Sigmoid colon (tissue), 4 donors: ENCODE data around the gene FBXO17.

ENCODE experiments used
- CTCF ChIP-seq, 4 experiments: fragments of 450-650 bp in 3 of 4; fragments of 200-600 bp in 1 of 4; IDR thresholded peaks; one replicate each; pipeline ENCODE4 v1.5.1; 2016 to 2019; ENCODE audit warnings: antibody characterized with exemption in 4 of 4, mild to moderate bottlenecking in 3 of 4, moderate library complexity in 2 of 4
- EP300 ChIP-seq, 4 donors: sonication (generic); formaldehyde crosslinking; IDR thresholded peaks; one replicate each; pipeline ENCODE4 v1.6.1; 2017; ENCODE audit warnings: antibody characterized with exemption in 4 of 4
- POLR2A ChIP-seq, 2 donors: fragments of 450-650 bp; IDR thresholded peaks; one replicate each; pipeline ENCODE4 v1.6.1; 2016; ENCODE audit warnings: antibody characterized with exemption in 2 of 2, mild to moderate bottlenecking in 2 of 2, moderate library complexity in 2 of 2
- POLR2AphosphoS5 ChIP-seq, 4 donors: sonication (generic); formaldehyde crosslinking; IDR thresholded peaks; one replicate each; pipeline ENCODE4 v1.6.1; 2017; ENCODE audit warnings: antibody characterized with exemption in 4 of 4

GRCh38 chr19:38939957-38940356, 35.6 kb downstream of the FBXO17 start:
- TF ChIP-seq POLR2A (IDR thresholded peaks at IDR 0.05) (no peak), CTCF (IDR thresholded peaks at IDR 0.05) (no peak), POLR2AphosphoS5 (IDR thresholded peaks at IDR 0.05) (no peak), EP300 (IDR thresholded peaks at IDR 0.05) (no peak)
